ENCODE data around the gene ACVR1C. TPM values are rescaled to one million over a fixed set of nuclear protein-coding genes. Genes with fewer than 3 reads are reported as not detected.

The ACVR1C gene
- total and polyA plus RNA-seq, 11 donors, result 0.08 to 7.3 (median 0.20) TPM

GRCh38 chr2:157509744-157510143 is 118.9 kb downstream of the ACVR1C start:
- ATAC-seq, result no peak
- no peaks in the 10 kb centered on the region for H3K36me3 ChIP-seq
- H3K9me3 ChIP-seq, result peaks cover 0 to 19% (median 2%) of the 10 kb centered on the region in 12 donors
- intact Hi-C loops (cut with DNase I), result no loop called here
- H3K27ac ChIP-seq, result no peak overlapping the region
- H3K27me3 ChIP-seq, result peaks cover 0 to 18% (median 0%) of the 10 kb centered on the region in 9 donors
- no peak overlapping the region for H3K4me3 ChIP-seq
- H3K4me1 ChIP-seq, result no peaks in the 10 kb centered on the region
- DNase-seq, result no peak
- WGBS, 4 donors, result 47 to 70% (median 63%) methylated on average over 2 of the region's 2 CpGs
- no peak for TF ChIP-seq POLR2A (IDR thresholded peaks at IDR 0.05)
- TF ChIP-seq CTCF (IDR thresholded peaks at IDR 0.05), result peak in 3 of 12 donors; percentile 7 to 23 (median 8)

GRCh38 chr2:157508676-157509075 is 120.0 kb downstream of the ACVR1C start:
- H3K27me3 ChIP-seq, result peaks cover 0 to 18% (median 0%) of the 10 kb centered on the region in 9 donors
- no peak overlapping the region for H3K27ac ChIP-seq
- no peak for DNase-seq
- TF ChIP-seq POLR2A (IDR thresholded peaks at IDR 0.05) (no peak), CTCF (IDR thresholded peaks at IDR 0.05) (no peak)
- H3K4me1 ChIP-seq, result no peaks in the 10 kb centered on the region
- H3K4me3 ChIP-seq, result no peak overlapping the region
- WGBS, 4 donors, result 77 to 79% (median 78%) methylated on average over 3 of the region's 3 CpGs
- H3K36me3 ChIP-seq, result no peaks in the 10 kb centered on the region
- no peak for ATAC-seq
- intact Hi-C loops (cut with DNase I), result no loop called here
- H3K9me3 ChIP-seq, result peaks cover 0 to 19% (median 2%) of the 10 kb centered on the region in 12 donors

- TF ChIP-seq POLR2A (IDR thresholded peaks at IDR 0.05) (no peak), CTCF (IDR thresholded peaks at IDR 0.05) (no peak)
Observed at GRCh38 chr2:157506586-157506985, 122.1 kb downstream of the ACVR1C start.

GRCh38 chr2:157504623-157505022 is 124.0 kb downstream of the ACVR1C start:
- peaks cover 0 to 19% (median 2%) of the 10 kb centered on the region in 12 donors for H3K9me3 ChIP-seq
- no peaks in the 10 kb centered on the region for H3K36me3 ChIP-seq
- H3K27ac ChIP-seq, result no peak overlapping the region
- TF ChIP-seq CTCF (IDR thresholded peaks at IDR 0.05) (no peak), POLR2A (IDR thresholded peaks at IDR 0.05) (no peak)
- WGBS, 4 donors, result 86 to 92% (median 89%) methylated on average over 4 of the region's 4 CpGs
- H3K4me1 ChIP-seq, result no peaks in the 10 kb centered on the region
- intact Hi-C loops (cut with DNase I), result loop anchor here in 2 of 10 donors (5.0 kb wide), 2 partner anchors 83 to 508 kb away; no protein-coding TSS in a partner anchor
- no peak overlapping the region for H3K4me3 ChIP-seq
- DNase-seq, result no peak
- peaks cover 0 to 13% (median 0%) of the 10 kb centered on the region in 9 donors for H3K27me3 ChIP-seq
- no peak for ATAC-seq

More at GRCh38 chr2:157506586-157506985, 122.1 kb downstream of the ACVR1C start:
- H3K4me3 ChIP-seq, result no peak overlapping the region
- no peaks in the 10 kb centered on the region for H3K4me1 ChIP-seq
- no peak overlapping the region for H3K27ac ChIP-seq
- peaks cover 0 to 19% (median 2%) of the 10 kb centered on the region in 12 donors for H3K9me3 ChIP-seq
- intact Hi-C loops (cut with DNase I), result no loop called here
- H3K27me3 ChIP-seq, result peaks cover 0 to 18% (median 0%) of the 10 kb centered on the region in 9 donors
- no peaks in the 10 kb centered on the region for H3K36me3 ChIP-seq
- no peak for ATAC-seq
- no peak for DNase-seq
